HG03045 (cell line): ENCODE results near the gene ATG2A.
"Not testable (repeated sequence)": the region's sequence is repeated elsewhere in the genome, so short reads cannot be mapped to it uniquely, and the experiment has no call there.

Source experiments
- ATAC-seq: cut with Tn5 transposase; IDR thresholded peaks from one replicate; pipeline ENCODE4 v1.9.1; 2021; ENCODE audit warnings: mild to moderate bottlenecking, moderate library complexity; ENCODE audit not compliant: unreplicated experiment

The ATG2A gene

GRCh38 chr11:64857485-64857884, 59.5 kb downstream of the ATG2A start:
- no peak for ATAC-seq

- ATAC-seq: no peak
These were observed 60.4 kb downstream of the ATG2A start for GRCh38 chr11:64856382-64857227.

DNA sequence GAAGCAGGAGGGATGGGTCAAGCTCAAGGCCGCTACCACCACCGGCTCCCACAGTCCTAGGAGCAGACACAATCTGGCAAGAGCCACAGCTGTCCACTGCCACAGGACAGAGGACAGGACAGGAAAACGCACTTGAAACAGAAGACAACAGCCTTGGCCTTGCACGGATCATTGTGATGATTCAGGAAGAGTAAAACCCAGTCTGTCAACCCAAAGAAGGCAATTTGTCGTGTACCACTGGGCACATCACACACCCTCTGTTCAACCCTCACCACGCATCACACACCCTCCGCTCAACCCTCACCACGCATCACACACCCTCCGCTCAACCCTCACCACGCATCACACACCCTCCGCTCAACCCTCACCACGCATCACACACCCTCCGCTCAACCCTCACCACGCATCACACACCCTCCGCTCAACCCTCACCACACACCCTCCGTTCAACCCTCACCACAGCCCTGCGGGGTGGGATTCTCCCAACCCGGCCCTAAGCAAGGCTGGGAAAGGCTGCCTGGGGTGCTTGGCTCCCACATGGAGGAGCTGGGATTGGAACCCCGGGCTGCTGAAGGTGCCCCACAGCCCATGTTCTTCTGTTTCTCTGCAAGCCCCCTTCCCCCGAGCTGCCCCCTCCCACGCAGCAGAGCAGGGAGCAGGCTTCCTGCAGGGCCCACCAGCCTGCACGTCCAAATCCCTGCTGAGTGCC, 61.3 kb downstream of the ATG2A start:
- ATAC-seq: no peak

DNA sequence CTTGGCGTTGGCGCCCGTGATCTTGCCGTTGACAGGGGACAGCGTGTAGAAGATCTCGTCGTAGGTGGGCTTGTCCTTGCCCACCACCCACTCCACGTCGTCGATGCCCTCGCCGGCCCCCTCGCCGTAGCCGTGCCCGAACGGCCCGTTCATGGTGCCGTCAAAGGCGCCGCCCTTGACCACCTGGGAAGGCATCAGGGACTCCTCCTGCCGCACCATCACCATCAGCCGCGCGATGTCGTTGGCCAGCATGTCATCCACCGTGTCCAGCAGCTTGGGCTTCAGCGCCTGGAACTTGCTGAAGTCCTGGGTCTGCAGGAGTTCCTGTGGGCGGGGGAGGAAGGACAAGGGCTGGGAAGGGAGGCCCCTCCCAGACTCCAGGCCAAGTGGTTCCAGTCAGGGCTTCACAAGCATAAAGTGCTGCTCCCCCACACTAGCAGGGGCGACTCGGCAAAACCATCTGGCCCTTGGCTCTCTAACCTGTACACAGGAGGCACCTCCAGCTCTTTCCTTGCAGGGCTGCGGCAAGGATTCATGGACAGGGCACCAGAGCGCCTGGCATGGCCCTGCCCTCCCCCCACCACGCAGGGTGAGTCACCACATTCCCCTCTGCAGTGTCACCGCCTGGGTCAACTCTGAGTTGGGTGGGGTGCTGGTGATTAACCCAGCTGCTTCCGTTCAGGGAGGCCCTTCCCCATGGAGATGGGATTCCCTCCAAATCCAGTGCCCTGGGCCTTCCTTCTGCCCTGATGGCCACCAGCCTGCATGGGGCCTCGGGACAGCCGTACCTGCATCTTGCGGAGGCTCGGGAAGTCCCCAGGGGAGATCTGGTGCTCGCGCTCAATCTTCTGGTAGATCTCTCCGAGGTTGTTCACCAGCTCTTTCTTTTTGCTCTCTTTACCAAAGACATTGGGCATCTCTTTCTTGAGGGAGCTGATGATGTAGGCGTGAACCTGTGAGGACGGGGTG, 62.2 kb downstream of the ATG2A start:
- ATAC-seq: no peak

- ATAC-seq: no peak
These were observed 62.9 kb downstream of the ATG2A start for GRCh38 chr11:64854157-64854533.

DNA sequence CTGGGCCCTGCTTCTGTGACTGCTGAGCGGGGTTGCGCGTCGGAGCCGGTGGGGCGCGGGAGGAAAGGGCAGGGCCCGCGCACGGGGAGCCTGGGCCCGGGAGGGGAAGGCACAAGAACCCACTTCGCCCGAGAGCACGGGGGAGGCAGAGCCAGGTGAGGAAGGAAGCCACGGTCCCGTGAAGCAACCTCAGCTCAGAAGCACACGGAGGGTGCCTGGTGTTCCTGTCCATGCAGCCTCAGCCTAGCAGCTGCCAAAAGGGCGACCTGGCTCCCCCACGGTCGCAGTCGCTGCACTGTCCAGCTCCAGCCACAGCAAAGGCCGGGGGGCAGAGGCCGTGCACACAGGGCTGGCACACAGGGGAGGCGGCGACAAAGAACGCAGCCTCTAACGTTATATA, 63.3 kb downstream of the ATG2A start:
- no peak for ATAC-seq

DNA sequence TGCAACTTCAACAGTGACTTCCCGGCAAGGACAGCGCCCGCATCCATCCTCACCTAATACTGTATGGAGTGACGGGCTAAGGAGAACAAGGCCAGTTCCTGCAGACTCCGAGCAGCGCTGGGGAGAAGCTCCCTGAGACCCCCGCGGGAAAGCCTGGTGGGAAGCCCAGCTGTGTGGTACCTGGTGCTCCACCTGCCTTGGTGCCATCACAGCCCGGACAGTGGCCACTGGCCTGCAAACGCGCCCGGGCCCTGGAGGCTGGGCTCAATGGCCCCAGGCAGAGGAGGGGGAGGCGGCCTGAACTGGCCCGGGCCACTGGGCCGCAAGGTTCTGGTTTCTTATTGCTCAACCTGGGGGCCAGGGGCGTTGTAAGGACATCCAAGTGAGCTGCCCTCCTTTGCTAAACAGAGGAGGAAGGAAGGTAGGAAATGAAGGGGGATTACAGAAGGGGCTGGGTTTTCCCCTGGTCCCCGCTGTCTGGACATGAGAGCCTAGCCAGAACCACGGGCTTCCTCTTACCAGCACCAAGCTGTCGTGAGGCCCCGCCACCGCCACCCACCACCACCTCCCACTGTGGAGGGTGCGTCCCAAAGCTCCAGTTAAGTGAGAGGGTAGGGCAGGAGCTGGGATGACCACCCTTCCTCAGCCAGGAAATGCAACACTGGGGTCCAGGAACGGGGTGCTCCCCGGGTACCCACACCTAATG, 64.1 kb downstream of the ATG2A start:
- no peak for ATAC-seq

- ATAC-seq: no peak
These were observed 65.1 kb downstream of the ATG2A start for GRCh38 chr11:64851831-64852351.

GRCh38 chr11:64850979-64851567, 65.9 kb downstream of the ATG2A start:
- ATAC-seq: peak; percentile 62

- no peak for ATAC-seq
These were observed 67.2 kb downstream of the ATG2A start for GRCh38 chr11:64849598-64850356.

DNA sequence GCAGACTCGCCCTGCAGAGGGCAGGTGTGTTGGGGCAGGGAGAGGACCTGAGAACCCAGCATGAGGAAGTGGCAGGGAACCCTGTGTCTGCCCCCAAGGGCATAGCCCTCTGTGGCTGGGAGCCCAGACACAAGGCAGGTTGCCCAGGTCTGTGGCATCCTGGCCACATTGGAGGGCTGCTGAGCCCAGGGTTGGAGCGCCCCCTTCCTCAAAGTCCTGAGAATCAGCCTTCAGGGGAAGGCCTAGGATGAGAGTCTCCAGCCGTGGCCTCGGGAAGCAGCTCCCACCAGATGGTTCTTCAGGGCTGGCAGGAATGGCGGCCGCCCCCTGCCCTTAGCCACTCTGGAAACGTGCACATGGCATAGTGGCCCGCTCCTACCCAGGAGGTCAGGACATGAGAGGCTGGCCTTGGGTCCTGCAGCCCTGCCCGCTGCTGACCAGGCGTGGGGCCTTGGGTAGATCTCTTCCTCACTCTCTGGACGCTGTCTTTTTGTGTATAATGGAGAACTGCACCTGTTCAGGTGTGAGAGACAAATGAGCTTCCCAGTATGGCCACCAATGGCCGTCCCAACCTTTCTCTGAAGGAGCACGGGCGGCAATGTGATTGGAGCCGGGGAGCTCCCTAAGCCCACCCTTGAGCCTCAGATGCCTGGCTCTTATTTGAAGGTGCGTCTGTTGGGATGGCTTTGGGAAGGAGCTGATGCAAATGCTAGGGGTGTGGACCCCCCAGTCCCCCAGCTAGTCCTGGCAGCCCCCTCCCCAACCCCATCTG, 68.0 kb downstream of the ATG2A start:
- ATAC-seq: no peak

GRCh38 chr11:64848214-64848825, 68.7 kb downstream of the ATG2A start:
- ATAC-seq: no peak

- no peak for ATAC-seq
These were observed 69.9 kb downstream of the ATG2A start for GRCh38 chr11:64846998-64847666.

GRCh38 chr11:64845776-64846129, 71.3 kb downstream of the ATG2A start:
- not testable (repeated sequence) for ATAC-seq

- ATAC-seq: no peak
These were observed 71.8 kb downstream of the ATG2A start for GRCh38 chr11:64845129-64845775.
